Measurements from ENCODE around the gene EXOC3. TPM values are rescaled to one million over a fixed set of nuclear protein-coding genes. Genes with fewer than 3 reads are reported as not detected.

The EXOC3 gene
- total and polyA plus RNA-seq, 2 of the 4 experiments (the other 2 are of a cell fraction), result 35.1 to 47.5 TPM

DNA sequence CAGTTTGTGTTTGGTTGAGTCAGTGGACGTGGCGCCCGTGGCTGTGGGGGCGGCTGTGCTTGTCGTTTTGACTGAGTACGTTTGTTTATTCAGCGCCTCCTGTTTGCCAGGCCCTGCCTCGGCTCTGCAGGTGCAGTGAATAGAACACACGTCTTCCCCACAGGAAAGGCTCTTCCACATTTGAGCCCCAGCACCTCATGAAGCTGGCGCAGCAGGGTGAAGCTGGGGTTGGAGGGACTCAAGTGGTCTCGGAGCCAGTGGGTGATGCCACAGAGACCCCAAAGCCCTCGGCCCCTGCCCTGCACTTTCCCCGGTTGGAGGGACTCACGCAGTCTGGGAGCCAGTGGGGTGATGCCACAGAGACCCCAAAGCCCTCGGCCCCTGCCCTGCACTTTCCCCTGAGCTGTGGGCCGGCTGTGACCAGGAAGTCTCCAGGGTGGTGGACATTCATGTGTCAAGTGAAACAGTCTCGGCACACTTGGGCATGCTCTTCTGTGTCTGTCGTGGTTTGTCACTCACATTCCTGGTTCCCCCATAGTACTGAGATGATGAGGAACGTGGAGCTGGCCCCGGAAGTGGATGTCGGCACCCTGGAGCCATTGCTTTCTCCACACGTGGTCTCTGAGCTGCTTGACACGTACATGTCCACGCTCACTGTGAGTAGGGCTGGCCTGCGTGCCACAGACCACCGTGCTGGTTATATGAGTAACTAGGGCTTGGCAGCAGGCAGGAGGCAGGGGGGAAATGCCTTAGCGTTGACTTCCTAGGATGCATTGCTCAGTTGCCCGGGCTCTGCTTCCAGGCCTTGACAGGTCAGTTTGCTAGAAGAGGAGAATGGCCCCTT is 13.6 kb downstream of the EXOC3 start:
- no peak overlapping the region for H3K23ac ChIP-seq (ENCODE audit: low read depth, low read length)
- no peak overlapping the region for H3K27ac ChIP-seq (ENCODE audit: insufficient read depth, low read length)
- no peak overlapping the region for H2BK5ac ChIP-seq (ENCODE audit: low read depth, low read length, poor library complexity, severe bottlenecking)
- H4K5ac ChIP-seq (ENCODE audit: low read depth, low read length), result no peak overlapping the region
- TF ChIP-seq POLR2A (IDR thresholded peaks at IDR 0.05; ENCODE audit: low read depth, low read length) (no peak), RCOR1 (IDR thresholded peaks at IDR 0.05; ENCODE audit: insufficient replicate concordance, low read length) (no peak), SMC3 (IDR thresholded peaks at IDR 0.05; ENCODE audit: low read depth, low read length) (no peak), FOS (IDR thresholded peaks at IDR 0.05; ENCODE audit: low read depth, low read length) (no peak), MAZ (IDR thresholded peaks at IDR 0.05; ENCODE audit: borderline replicate concordance, low read depth, low read length) (no peak), RAD21 (IDR thresholded peaks at IDR 0.05; ENCODE audit: low read length) (no peak), CHD1 (IDR thresholded peaks at IDR 0.05; ENCODE audit: low read depth, low read length) (no peak), MXI1 (IDR thresholded peaks at IDR 0.05; ENCODE audit: borderline replicate concordance, low read depth, low read length) (no peak), CEBPB (IDR thresholded peaks at IDR 0.05; ENCODE audit: low read depth, low read length) (no peak), RFX5 (IDR thresholded peaks at IDR 0.05; ENCODE audit: low read depth, low read length) (no peak)
- TF ChIP-seq, protein P1, sequence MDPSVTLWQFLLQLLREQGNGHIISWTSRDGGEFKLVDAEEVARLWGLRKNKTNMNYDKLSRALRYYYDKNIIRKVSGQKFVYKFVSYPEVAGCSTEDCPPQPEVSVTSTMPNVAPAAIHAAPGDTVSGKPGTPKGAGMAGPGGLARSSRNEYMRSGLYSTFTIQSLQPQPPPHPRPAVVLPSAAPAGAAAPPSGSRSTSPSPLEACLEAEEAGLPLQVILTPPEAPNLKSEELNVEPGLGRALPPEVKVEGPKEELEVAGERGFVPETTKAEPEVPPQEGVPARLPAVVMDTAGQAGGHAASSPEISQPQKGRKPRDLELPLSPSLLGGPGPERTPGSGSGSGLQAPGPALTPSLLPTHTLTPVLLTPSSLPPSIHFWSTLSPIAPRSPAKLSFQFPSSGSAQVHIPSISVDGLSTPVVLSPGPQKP (IDR thresholded peaks at IDR 0.05; ENCODE audit: borderline replicate concordance, low read depth, low read length), result no peak
- TF ChIP-seq, protein P2, sequence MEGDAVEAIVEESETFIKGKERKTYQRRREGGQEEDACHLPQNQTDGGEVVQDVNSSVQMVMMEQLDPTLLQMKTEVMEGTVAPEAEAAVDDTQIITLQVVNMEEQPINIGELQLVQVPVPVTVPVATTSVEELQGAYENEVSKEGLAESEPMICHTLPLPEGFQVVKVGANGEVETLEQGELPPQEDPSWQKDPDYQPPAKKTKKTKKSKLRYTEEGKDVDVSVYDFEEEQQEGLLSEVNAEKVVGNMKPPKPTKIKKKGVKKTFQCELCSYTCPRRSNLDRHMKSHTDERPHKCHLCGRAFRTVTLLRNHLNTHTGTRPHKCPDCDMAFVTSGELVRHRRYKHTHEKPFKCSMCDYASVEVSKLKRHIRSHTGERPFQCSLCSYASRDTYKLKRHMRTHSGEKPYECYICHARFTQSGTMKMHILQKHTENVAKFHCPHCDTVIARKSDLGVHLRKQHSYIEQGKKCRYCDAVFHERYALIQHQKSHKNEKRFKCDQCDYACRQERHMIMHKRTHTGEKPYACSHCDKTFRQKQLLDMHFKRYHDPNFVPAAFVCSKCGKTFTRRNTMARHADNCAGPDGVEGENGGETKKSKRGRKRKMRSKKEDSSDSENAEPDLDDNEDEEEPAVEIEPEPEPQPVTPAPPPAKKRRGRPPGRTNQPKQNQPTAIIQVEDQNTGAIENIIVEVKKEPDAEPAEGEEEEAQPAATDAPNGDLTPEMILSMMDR (conservative IDR thresholded peaks at IDR 0.05; ENCODE audit: low read depth, low read length), result no peak
- TF ChIP-seq, protein P3, sequence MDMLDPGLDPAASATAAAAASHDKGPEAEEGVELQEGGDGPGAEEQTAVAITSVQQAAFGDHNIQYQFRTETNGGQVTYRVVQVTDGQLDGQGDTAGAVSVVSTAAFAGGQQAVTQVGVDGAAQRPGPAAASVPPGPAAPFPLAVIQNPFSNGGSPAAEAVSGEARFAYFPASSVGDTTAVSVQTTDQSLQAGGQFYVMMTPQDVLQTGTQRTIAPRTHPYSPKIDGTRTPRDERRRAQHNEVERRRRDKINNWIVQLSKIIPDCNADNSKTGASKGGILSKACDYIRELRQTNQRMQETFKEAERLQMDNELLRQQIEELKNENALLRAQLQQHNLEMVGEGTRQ (IDR thresholded peaks at IDR 0.05; ENCODE audit: low read depth, low read length), result no peak
- no TSS peak for BruUV-seq (replicated peaks)
- no peak overlapping the region for H3K4me2 ChIP-seq (ENCODE audit: low read depth, low read length)
- peaks cover 2% of the 10 kb centered on the region for H3K4me1 ChIP-seq (ENCODE audit: control insufficient read depth, insufficient read depth, low read length)
- H3K4ac ChIP-seq (ENCODE audit: low read depth, low read length), result no peak overlapping the region
- peaks cover 73% of the 10 kb centered on the region for H3K36me3 ChIP-seq (ENCODE audit: control insufficient read depth, insufficient read depth, low read length)
- H3K14ac ChIP-seq (replicated peaks; ENCODE audit: low read depth, low read length), result no peak overlapping the region
- H2AK9ac ChIP-seq (replicated peaks; ENCODE audit: low read depth, low read length, poor library complexity), result no peak overlapping the region
- H2AK5ac ChIP-seq (ENCODE audit: low read depth, low read length), result no peak overlapping the region
- peaks cover 5% of the 10 kb centered on the region for H3K9me3 ChIP-seq (ENCODE audit: control insufficient read depth, insufficient read depth, low read length)
- no peak overlapping the region for H2BK120ac ChIP-seq (ENCODE audit: low read depth, low read length)
- H3K9ac ChIP-seq (ENCODE audit: low read depth, low read length), result no peak overlapping the region
- intact Hi-C loops (cut with micrococcal nuclease) (no loop called here), in situ Hi-C loops (cut with MboI; ENCODE audit: low sequenced_read_pairs) (no loop called here), dilution Hi-C loops (cut with HindIII; ENCODE audit: low sequenced_read_pairs, unreplicated experiment) (no loop called here)
- no peak overlapping the region for H3K4me3 ChIP-seq (ENCODE audit: insufficient read depth, low read depth, low read length)
- 94% methylated on average over 15 of the region's 28 CpGs; no CpG with 5 or more reads in 1 of the 2 experiments for WGBS, 2 experiments (ENCODE audit: extremely low coverage in 2 of 2, insufficient read length in 1 of 2)
- H2BK15ac ChIP-seq (ENCODE audit: low read depth, low read length), result no peak overlapping the region
- no peak overlapping the region for H3K56ac ChIP-seq (ENCODE audit: extremely low read depth, insufficient read depth, low read length)
- DNase-seq, result no peak
- no peak overlapping the region for H4K91ac ChIP-seq (ENCODE audit: insufficient read depth, low read depth, low read length)
- no peak overlapping the region for H2BK20ac ChIP-seq (ENCODE audit: low read depth, low read length)
- H4K20me1 ChIP-seq (ENCODE audit: insufficient read depth, low read length), result peaks cover 34% of the 10 kb centered on the region
- peaks cover 29% of the 10 kb centered on the region; the same call in 1 of the 2 replicates for H3K9me1 ChIP-seq (ENCODE audit: insufficient read depth, low read length)
- no peak overlapping the region for H2AFZ ChIP-seq (replicated peaks; ENCODE audit: low read length, poor library complexity)
- no peaks in the 10 kb centered on the region for H3K27me3 ChIP-seq (ENCODE audit: control insufficient read depth, insufficient read depth, low read length)
- H3K79me1 ChIP-seq (ENCODE audit: low read depth in 1 of 2, low read length in 2 of 2), result peaks cover 23 to 74% of the 10 kb centered on the region in 2 experiments
- no peak overlapping the region for H4K8ac ChIP-seq (ENCODE audit: low read depth in 2 of 2, low read length in 2 of 2)
- no peak overlapping the region for H3K18ac ChIP-seq (ENCODE audit: low read depth, low read length)
- CTCF ChIA-PET, result interaction anchor here (1.3 kb wide), 1 partner anchor 10 kb away, joined by 4 read pairs; no protein-coding TSS in a partner anchor
- POLR2A ChIA-PET (ENCODE audit: unreplicated experiment), result no interaction called here
- ATAC-seq (ENCODE audit: low read depth), result no peak
